GM21619 (cell line): ENCODE measurements around the gene GMIP.

Source experiments
- ATAC-seq: cut with Tn5 transposase; IDR thresholded peaks from one replicate; pipeline ENCODE4 v1.9.1; 2021; ENCODE audit not compliant: unreplicated experiment

The GMIP gene

DNA sequence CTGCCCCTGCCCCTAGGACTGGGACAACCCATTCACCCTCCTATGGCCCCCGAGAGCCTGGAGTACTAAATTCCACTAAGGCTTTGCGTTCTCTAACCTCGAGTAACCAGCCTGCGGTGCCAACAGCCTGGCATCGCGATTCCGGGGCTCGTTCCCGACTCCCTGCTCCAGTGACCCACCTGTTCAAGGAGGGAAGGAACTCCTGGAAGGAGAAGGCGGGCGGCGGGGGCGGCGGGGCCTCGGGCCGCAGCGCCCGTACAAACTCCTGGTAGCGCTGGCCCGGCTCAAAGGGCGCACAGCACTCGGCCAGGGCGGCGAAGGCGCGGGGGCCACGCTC, 6.3 kb downstream of the GMIP start:
- ATAC-seq: no peak

DNA sequence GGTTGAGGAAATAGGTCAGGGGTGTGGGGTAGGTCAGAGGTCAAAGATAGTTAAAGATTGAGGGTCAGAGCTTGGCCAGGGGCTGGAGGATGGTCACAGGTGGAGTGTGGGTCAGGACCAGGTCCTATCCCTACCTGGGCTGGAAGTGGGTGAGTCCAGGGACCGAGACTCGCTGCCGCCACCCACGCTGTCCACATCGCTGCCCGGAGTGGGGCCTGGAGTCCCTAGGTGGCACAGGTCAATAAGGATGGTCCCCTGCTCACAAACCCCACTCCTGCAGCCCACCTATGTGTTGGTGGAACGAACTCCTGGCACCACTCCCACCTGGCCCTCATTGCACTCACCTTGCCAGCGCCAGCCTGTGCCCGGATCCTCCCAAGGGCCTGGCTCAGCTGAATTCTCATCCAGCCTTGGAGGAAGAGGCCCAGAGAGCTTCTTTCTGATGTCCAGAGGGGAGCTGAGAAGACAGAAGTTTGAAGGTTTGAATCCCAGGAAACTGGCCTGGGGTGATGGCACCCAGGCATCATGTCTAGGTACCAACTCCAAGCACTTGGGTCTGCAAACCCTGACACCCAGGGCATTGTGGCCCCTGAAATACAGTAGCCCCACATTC, 6.8 kb downstream of the GMIP start:
- ATAC-seq: no peak

DNA sequence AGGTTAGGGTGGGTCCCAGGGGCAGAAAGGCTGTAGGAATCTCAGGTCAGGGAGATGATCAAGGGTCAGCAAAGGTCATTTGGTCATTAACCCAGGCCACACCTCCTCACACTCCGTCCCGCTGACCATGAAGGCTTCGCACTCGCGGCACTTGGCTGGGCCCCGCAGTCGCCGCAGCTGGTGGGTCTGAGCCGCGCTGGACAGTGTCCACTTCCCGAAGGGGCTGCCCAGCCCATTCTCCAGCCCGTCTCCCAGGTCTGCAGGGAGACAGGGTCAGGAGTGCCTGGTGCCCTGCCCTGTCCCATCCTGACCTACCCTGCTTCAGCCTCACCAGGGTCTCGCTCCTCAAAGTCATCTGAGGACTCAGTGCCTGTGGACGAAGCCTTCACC, 8.1 kb downstream of the GMIP start:
- no peak for ATAC-seq

DNA sequence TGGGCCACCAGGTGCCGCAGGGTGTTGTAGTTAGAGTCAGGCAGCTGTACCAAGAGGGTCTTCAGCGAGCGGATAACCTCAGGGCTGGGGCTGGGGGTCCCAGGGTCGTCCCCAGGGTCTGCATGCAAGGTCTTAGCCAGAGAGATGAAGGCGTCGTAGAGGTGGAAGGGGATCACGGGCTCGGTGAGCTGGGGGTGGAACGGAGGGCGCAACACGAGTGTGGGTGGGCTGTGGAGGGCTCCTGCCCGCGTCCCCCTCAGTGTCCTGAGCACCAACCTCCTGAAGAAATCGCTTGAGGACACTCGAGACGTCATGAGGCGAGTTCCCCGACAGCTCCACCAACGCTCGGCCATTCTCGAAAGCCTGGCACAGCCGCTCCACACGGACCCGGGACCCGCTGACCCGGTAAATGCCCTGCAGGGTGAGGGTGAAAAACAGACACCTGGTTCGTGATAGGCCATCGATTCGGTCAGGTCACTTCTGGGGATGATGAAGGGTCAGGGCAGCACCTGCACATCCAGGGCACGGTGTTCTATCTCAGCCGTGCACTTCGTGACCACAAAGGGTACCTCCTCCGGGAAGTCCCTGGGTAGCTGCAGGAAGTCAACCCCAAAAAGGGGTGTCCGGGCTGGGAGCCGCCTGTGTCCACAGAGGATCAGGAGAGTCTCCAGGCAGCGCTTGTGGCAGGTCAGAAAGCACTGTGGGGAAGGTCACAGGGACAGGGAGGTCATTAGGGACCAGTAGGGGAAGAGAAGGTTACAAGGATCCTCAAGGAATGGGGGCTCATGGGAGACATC, 8.7 kb downstream of the GMIP start:
- no peak for ATAC-seq

DNA sequence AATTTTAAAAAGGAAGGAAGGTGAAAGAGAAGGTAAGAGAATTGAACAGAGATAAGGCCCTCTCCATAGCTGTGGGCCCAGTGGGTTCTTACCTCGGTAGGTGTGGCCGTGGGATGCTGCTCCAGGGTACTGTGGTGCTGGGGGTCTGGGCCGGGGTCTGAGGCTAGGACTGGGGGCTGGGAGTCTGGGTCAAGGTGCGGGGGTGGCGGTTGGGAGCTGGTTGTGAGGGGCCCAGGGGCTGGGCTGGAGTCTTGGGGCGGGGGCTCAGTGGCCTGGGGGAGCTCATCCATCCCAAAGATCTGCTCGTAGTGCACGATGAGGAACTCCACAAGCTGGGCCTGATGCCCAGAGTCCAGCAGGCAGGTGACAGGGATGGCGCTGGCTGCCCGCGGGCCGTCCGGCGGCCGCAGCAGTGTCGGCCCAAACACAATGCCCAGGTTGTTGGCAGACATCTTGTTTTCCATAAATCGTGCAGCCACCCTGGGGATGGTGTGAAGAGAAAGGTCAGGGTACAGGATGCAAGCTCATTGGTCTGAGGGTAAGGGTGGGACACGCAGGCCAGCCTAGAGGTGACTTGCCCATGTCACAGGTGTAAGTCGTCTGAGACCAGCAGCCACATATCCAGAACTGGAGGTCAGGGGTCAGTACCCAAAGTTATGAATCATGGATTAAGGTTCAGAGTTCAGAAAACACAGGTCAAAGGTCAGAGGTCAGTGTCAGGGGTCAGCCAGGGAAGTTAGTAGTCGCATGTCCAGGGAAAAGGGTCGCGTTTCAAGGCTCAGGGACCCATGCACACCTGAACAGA, 9.5 kb downstream of the GMIP start:
- no peak for ATAC-seq

DNA sequence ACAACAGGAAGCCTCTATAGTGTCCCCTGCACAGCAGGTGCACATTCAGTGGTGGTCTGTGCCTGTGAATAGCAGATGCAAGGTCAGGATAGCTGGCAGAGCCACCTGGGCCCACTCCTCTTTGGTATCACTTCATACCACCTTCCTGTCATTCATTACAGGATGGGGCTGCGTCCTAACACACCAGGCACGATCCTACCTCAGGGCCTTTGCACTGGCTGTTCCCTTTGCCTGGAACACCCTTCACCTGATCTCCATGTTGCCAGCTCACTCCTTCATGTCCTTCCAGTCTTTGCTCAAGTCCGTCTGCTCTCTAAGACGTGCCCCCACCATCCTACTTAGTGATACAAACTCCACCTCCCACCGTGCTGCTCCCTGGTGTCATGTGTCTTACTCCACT, 10.8 kb downstream of the GMIP start:
- no peak for ATAC-seq

DNA sequence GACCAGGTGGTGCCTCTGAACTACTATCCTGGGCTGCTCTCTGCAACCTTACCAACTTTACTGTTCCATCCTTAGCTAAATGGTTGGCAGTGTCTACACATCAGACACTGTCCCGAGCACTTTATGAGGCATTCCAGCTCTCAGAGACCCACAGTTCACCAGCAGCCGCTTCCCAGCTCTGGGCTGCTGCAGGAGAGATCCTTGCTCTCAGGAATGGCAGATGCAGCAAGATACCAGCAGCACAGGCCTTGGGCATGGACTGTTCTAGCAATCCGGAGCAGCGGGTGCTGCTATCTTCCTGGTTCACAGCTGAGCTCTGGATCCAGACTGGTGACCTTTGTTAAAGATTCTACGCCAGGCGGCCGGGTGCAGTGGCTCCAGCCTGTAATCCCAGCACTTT, 12.1 kb downstream of the GMIP start:
- no peak for ATAC-seq

DNA sequence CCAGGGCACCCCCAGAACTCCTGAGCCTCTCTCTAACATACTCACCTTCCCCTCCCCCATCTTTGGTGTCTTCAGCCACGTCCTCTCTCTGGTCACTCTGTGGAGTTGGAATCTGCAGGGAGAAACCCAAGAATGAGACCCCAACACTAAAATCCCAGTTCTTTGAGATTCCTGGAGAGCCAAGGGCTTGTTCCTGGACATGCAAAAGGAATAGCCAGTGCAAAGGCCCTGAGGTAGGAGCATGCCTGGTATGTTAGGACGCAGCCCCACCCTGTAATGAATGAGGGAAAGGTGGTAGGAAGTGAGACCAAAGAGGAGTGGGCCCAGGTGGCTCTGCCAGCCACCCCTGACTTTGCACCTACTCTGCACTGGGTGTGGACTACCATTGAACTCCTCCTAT, 13.0 kb downstream of the GMIP start:
- ATAC-seq: no peak

DNA sequence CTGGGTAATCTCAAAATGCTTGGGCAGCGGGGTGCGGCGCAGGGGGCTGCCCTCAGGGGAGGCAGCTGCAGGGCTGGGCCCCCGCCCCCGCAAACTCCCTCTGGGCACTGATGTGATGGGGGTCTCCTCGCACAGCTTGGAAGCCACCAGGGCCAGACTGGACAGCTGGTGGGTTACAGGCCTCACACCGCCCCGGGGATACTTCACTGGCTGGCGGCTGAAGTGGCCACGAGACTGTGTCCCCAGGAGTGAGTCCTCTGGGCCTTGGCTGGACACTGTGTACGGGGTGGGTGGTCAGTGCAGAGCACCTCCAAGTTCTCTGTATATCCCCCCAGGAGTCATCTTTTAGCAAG, 13.4 kb downstream of the GMIP start:
- no peak for ATAC-seq

DNA sequence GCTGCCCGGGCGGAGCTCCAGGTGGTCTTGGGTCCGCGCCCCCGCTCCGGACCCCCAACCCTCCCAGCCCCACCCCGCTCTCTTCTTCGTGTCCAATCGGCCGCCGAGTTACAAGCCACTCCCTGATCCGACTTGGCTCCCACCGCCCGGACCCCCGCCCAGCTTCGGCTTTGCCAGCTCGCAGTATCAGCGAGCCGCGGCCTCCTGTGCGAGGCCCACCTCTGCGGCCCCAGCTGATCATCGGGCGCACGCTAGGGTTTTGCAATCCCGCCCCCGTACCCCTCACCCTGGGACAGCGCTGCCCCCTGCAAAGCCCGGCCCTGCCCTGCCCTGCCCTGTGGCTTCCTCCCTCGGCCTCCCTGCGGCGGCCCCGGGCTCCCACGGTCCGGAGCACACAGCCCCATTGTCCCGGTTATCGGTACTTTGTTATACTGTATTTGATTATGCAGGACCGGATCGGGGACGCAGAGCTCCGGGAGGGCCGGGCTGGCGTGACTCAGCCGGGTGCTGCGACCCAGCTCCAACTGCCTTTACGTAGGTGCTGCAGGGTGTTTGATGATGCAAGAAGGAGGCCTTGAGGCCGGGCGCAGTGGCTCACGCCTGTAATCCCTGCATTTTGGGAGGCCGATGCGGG, 14.8 kb downstream of the GMIP start:
- ATAC-seq: no peak

DNA sequence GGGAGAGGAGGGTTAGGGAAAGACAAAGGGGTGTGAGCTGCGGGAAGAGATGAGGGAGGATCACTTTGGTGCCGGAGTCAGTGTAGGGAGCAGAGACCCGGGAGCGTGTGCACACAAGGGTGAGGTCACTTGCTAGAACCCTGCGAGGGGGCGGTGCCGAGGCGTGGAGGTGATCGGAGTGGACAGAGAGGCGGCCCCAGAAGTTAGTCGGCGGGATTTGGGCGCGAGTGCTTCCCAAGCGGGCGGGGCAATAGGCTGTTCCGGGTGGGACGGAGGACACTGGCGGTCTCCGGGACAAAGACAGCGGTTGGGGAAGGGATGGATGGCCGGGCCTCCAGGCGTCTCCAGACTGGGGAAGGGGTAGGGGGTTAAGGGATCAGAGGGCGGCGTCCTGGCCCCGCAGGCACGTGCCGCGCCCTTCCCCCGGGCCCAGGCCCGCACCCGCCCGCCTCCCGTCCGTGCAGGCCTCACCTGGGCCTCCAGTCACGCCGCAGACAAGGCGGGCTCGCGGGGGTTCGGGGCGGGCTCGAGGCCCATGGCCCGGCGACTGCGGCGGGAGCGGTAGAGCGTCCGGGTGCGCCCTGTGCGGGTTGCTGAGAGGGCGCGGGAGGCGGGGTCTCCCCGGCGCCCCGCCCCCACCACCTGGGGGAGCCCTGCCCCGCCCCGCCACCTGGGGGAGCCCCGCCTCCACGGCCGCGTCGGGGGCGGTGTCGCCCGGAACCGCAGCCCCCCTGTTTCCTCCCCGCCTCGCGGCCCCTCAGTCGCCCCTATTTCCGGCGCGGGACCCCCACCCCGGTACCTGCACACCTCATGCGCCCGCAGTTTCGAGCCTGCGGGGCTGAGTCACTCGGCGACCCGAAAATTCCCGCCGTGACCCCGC, 15.6 kb downstream of the GMIP start, which contains the start of gene LPAR2:
Gene LPAR2 (minus strand): TSS at position 600 of the 880 bp plus-strand sequence. CDS start 945 bp downstream, outside the sequence.
- ATAC-seq: peak; percentile 66

DNA sequence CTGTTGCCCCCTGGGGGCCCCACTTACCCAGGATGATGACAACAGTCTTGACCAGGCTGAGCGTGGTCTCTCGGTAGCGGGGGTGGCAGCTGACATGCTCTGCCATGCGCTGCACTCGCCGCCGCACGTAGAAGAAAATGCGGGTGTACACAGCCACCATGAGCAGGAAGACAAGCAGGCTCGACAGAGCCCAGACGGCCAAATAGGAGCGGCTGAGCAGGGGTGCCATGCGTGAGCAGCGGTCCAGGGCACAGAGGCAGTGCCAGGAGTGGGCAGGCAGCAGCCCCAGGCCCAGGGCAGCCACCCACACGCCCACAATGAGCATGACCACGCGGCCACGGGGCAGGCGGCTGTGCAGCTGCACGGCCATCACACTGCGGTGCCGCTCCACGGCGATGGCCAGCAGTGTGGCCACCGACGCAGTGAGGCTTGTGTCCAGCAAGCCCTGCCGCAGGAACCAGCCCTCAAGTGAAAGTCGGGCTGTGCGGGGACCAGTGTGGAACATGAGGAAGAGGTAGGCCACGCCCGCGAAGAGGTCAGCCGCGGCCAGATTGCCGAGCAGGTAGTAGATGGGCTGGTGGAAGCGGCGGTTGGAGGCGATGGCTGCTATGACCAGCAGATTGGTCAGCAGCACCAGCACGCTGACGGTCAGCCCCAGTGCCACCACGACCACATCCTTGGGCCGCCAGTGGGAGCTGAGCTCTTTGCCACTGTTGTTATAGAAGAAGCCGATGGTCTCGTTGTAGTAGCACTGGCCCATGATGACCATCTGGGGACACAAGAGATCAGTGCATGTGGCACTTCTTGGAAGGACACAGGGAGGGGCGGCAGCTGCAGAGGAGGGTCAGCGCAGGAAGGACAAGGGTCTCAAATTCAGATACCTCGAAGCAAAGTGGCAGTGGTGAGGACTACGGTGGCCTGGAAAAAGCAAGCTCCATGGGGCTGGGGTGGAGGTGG, 16.7 kb downstream of the GMIP start:
- no peak for ATAC-seq

DNA sequence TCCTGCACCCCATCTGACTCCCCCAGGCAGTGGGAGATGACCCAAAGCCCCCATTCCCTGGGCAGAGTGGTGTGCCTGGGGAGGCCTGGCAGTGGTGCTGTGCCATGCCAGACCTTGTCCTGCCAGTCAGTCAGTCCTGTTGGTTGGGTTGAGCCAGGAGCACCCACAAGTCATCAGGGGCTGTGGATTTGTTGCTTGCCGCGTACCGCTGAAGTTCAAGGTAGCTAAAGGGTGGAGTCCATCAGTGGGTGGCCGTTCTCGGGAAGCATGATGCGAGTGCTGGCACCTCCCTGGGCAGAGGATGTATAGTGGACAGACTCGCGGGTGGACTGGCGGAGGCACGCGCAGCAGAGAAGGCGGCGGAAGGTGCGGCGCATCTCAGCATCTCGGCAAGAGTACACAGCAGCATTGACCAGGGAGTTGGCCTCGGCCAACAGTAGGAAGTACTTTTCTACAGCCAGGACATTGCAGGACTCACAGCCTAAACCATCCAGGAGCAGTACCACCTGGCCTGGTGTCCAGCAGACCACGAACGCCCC, 19.4 kb downstream of the GMIP start:
- no peak for ATAC-seq

DNA sequence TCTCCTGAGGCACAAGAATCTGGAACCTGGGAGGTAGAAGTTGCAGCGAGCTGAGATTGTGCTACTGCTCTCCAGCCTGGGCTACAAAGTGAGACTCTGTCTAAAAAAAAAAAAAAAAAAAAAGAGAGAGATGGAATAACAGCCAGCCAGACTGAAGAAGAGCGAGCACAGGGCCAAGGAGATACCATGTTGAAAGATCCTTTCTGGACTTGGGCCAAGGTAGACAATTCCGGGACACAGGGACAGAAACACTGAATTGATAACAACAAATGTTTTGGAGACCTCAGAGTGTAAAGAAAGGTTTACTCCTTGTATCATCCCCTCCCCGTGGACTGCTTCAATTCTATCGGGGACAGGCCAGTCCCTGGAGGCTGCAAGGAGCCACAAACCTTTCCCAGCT, 20.1 kb downstream of the GMIP start:
- ATAC-seq: no peak

DNA sequence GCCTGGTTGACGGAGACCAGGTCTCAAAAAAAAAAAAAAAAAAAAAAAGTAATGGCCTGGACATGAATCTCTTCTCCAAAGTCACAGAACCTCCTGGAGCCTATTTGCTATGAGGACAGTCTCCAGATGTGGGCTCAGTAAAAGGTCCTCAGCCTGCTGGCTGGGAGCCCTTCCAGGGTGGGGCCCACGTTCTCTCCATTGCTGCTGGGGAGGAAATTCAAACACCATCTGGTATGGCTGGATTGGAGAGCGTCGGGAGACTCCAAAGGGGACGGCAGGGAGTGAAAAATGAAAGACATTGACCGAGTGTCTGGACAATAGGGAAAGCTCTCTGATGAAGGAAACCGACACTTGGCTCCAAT, 23.6 kb downstream of the GMIP start:
- ATAC-seq: no peak

DNA sequence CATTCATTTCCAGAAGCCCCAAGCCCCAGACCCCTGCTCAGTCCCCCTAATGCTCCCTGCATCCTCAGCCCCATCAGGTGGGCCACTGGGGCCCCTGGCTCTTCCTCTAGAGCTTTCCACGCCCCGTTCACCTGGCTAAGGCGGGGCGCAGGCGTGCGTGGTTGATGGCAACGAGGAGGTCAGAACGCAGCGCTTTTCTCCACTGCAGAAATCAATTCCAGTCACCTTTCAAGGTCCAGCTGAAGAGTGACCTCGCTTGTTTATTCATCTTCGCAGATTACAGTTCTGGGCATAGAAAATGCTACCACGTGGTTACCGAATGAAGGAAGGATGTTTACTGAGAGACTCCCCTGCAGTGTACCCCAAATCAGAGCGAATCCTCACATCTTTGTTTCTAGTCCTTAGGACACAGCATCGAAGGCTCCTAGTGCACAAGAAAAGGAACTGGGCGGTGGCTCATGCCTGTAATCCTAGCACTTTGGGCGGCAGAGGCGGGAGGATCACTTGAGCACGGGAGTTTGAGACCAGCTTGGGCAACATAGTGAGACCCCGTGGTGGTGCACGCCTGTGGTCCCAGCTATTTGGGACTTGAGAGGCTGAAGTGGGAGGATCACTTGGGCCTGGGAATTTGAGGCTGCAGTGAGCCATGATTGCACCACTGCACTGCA, 24.1 kb downstream of the GMIP start:
- no peak for ATAC-seq

DNA sequence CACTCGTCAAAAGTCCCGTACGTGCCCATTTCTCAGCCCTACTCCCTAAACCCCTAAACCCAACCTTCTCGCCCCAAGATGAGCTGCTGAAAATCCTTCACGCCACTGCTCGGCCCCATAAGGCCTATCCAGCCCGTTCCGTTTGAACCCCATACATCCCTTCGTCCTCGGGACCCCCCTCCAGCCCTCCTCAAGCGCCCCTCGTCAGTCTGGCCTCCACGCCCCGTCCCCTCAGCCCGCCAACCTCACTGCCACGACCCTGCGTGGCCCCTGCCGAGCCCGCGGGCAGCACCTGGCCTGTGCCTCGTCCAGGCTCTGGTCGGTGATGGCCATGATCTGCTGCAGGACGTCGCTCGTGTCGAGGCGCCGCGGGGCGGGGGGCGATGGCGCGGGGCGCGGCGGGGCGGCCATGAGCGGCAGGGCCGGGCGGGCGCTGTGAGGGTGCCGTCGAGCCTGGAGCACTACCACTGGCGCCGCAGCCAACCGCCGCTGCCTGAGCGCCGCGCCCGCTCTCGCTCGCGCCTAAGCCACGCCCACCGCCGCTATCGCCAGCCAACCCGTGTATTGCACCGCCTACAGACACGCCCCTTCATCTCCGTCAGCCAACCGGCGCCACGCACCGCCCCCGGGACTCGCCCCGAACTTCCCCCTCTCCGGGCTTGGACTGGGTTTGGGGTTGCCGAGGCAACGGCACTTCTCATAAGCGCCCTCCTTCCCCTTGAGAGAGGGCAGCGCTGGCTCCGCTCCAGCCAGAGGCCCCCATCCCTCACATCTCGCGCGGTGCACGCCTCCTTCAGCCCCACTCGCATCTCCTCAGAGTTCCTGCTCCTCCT, 25.0 kb downstream of the GMIP start, which contains the start of gene PBX4:
Gene PBX4 (minus strand): TSS at position 469 of the 833 bp plus-strand sequence. CDS start 58 bp downstream, at position 411.
- ATAC-seq: peak; percentile 91

DNA sequence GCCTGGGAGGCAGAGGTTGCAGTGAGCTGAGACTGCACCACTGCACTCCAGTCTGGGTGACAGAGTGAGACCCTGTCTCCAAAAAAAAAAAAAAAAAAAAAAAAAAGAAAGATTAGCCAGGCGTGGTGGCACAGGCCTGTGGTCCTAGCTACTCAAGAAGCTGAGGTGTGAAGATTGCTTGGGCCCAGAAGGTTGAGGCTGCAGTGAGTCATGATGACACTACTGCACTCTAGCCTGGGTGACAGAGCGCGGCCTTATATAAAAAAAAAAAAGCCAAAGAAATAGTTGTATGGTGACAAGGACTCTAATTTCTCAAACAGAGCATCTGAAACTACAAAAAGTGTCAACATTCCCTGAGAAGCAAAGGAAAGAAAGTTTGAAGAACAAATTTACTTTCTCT, 28.4 kb downstream of the GMIP start:
- ATAC-seq: no peak
